ENCODE results near the gene MRPL41.

- TF ChIP-seq POLR2A (IDR thresholded peaks at IDR 0.05; ENCODE audit: low read depth, low read length) (no peak), TAF1 (IDR thresholded peaks at IDR 0.05; ENCODE audit: borderline replicate concordance, low read depth, low read length) (no peak), POLR2AphosphoS5 (IDR thresholded peaks at IDR 0.05; ENCODE audit: low read depth, low read length) (no peak)
These were observed 16.6 kb upstream of the MRPL41 start for GRCh38 chr9:137535120-137535428.

All from GM12892 (cell line).